Mucosa of rectum (tissue), 2 donors: ENCODE results near the gene EEIG1.

Experiments used
- H3K27ac ChIP-seq, 2 donors: one replicate each; pipeline ENCODE4 v1.7.0; 2013; ENCODE audit warnings: inconsistent platforms in 2 of 2, low read depth in 2 of 2, low read length in 2 of 2
- H3K27me3 ChIP-seq, 2 donors: one replicate each; pipeline ENCODE4 v1.7.0; 2013; ENCODE audit warnings: low read length in 2 of 2; ENCODE audit not compliant: control insufficient read depth in 2 of 2, insufficient read depth in 2 of 2
- H3K36me3 ChIP-seq, 2 donors: one replicate each; pipeline ENCODE4 v1.7.0; 2013; ENCODE audit warnings: low read length in 2 of 2; ENCODE audit not compliant: control insufficient read depth in 2 of 2, insufficient read depth in 2 of 2
- H3K4me1 ChIP-seq, 2 donors: one replicate each; pipeline ENCODE4 v1.7.0; 2013; ENCODE audit warnings: low read length in 2 of 2, mild to moderate bottlenecking in 1 of 2; ENCODE audit not compliant: control insufficient read depth in 2 of 2, insufficient read depth in 2 of 2
- H3K4me3 ChIP-seq, 2 donors: one replicate each; pipeline ENCODE4 v1.7.0; 2013; ENCODE audit warnings: low read length in 2 of 2
- H3K9ac ChIP-seq, 2 donors: one replicate each; pipeline ENCODE4 v1.7.0; 2013; ENCODE audit warnings: low read length in 2 of 2, low read depth in 1 of 2, mild to moderate bottlenecking in 1 of 2
- H3K9me3 ChIP-seq, 2 donors: one replicate each; pipeline ENCODE4 v1.7.0; 2013; ENCODE audit warnings: low read length in 2 of 2; ENCODE audit not compliant: control insufficient read depth in 2 of 2
- donor health status: healthy.
- donor health status: Normal muscosa, but diverticular disease.

Gene EEIG1

DNA sequence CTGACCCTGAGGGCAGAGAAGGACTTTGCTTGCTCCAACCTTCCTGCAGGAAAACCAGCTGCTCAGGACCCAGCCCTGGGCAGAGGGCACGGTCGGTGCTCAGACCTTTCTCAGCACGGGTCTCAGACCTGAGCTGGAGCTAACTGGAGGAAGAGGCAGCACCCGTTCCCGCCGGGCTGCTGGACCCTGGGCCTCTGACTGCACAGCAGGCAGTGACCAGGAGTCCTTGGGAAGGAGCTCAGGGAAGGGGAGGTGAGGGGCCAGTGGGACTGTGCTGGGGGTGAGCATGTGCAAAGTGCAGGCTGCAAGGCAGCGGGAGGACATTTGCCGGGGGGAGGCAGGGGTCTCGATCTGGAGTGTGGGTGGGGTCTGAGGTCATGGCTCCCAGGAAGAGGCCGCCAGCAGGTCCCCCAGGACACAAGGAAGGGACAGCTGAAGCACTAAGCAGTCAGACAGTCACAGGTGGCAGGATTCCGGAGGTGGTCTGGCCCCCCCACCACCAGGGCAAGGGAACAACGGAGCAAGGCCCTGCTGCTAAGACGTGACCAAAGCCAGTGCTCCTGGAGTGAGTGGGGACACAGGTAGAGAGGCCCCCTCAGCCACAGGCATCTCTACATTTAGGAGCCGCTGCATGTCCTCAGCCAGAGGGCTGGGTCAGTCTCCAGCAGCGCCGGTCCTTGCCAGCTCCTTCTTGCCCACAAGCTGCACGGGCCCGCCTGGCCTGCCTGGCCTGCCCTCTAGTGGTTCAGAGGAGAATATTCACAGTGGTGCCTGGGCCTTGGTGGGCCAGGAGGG lies 38.4 kb downstream of the EEIG1 start:
- Histone ChIP-seq H3K4me3 (no peak overlapping the region), H3K27ac (no peak overlapping the region), H3K9ac (no peak overlapping the region)

DNA sequence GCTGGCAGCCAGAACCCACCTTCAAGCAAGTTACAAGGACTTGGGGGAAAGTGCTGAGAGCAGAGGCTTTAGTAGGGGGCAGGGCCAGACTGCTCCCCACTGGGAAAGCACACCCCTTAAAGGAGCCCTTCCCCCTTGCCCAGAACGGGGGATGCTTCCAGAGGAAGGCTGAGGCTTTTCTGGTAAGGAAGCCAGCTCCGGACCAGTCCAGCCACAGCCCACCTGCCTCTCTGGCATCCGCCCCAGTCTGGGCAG lies 38.9 kb downstream of the EEIG1 start:
- H3K27me3 ChIP-seq: no peaks in the 10 kb centered on the region
- no peak overlapping the region for H3K9ac ChIP-seq
- H3K27ac ChIP-seq: no peak overlapping the region
- H3K36me3 ChIP-seq: peaks cover 39 to 46% of the 10 kb centered on the region in 2 donors
- peaks cover 16 to 17% of the 10 kb centered on the region in 2 donors for H3K4me1 ChIP-seq
- H3K9me3 ChIP-seq: no peaks in the 10 kb centered on the region
- H3K4me3 ChIP-seq: no peak overlapping the region

More for the DNA sequence above, 38.4 kb downstream of the EEIG1 start:
- H3K36me3 ChIP-seq: peaks cover 39 to 46% of the 10 kb centered on the region in 2 donors
- H3K4me1 ChIP-seq: peaks cover 11 to 12% of the 10 kb centered on the region in 2 donors
- no peaks in the 10 kb centered on the region for H3K9me3 ChIP-seq
- H3K27me3 ChIP-seq: no peaks in the 10 kb centered on the region

DNA sequence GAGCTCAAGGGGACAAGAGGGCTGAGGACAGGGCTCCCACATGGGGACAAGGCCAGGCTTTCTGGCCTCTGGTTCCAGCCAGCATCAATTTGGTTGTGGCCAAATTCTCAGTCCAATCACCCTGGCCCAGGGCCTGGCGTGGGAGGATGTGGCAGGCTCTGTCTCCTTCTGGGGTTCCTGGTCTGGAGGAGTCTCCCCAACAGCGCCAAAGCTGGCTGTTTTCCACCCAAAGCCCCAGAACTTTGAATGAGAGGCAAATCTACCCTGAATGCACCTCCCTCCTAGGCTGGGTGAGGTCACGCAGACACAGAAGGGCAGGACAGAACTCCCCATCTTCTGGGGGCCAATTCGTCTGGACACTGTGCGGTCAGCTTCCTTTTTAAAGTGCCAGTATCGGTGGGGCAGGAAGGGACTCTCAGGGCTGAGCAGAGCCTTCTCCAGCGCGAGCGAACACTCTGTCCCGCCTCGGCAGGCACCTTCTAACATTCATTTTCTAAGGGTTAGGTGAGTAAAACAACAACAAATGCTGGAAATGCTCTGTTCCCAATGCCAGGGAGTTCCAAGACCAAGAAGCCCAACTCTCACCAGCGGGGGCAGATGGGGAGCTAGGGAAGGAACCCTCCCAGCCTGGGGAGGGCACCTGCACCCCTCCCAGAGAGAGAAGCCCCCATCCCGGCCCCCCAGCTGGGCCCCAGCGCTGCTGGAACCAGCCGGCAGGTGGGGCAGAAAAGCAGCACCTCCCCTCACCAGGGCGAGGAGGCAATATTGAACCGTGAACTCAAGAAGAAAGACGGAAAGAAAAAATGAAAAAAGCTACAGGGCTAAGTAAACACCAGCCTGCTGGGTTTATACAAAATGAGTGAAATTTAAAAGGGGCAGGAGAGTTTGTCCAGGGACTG lies 39.5 kb downstream of the EEIG1 start:
- Histone ChIP-seq H3K4me3 (no peak overlapping the region), H3K4me1 (peaks cover 22% of the 10 kb centered on the region in 2 donors), H3K27ac (no peak overlapping the region), H3K36me3 (peaks cover 39 to 45% of the 10 kb centered on the region in 2 donors), H3K9ac (no peak overlapping the region), H3K9me3 (no peaks in the 10 kb centered on the region), H3K27me3 (no peaks in the 10 kb centered on the region)

DNA sequence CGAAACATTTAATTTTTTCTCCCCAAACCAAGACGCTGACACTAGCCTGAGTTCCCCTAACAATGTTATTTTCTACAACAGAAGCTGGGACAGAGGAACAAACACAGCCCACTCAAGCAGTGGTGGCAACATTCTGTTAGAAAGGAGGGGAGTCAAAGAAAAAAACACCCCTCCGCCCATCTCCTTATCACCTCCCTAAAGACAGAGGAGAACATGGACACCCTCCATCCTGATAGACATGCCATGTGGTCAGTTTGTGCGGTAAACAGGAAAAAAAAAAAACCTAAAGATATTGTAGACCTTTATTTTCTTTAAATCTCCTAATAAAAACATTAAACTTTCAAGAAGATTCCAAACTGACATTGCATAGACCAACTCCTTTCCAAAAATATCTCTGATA lies 40.2 kb downstream of the EEIG1 start:
- peaks cover 34 to 38% of the 10 kb centered on the region in 2 donors for H3K36me3 ChIP-seq
- H3K4me3 ChIP-seq: no peak overlapping the region
- H3K27me3 ChIP-seq: no peaks in the 10 kb centered on the region
- H3K9ac ChIP-seq: no peak overlapping the region
- no peak overlapping the region for H3K27ac ChIP-seq
- H3K4me1 ChIP-seq: peaks cover 25 to 27% of the 10 kb centered on the region in 2 donors
- no peaks in the 10 kb centered on the region for H3K9me3 ChIP-seq

DNA sequence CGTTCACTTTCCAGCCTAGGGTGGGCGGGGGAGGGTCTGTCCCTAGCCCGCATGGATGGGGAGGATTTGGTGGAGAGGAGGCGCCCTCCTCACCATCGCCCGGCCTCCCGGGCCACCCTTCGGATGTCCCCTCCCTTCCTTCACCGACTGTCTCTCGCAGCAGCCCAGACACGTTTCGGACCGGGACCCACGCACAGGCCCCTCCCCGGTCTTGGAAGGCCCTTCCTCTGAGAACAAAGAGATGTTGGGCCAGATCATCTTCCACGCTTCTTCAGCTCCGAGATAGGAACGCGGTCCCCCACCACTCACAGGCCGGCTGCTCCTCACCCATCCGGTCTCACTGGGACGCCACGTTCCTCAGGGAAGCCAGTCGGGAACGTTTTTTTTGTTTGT lies 42.5 kb downstream of the EEIG1 start:
- H3K9me3 ChIP-seq: no peaks in the 10 kb centered on the region
- H3K27me3 ChIP-seq: no peaks in the 10 kb centered on the region
- H3K9ac ChIP-seq: peak overlapping the region; percentile 62 to 72
- H3K27ac ChIP-seq: peak overlapping the region in 1 of 2 donors; percentile 32
- peaks cover 13 to 20% of the 10 kb centered on the region in 2 donors for H3K36me3 ChIP-seq
- peaks cover 21 to 27% of the 10 kb centered on the region in 2 donors for H3K4me1 ChIP-seq
- peak overlapping the region; percentile 86 to 93 for H3K4me3 ChIP-seq

DNA sequence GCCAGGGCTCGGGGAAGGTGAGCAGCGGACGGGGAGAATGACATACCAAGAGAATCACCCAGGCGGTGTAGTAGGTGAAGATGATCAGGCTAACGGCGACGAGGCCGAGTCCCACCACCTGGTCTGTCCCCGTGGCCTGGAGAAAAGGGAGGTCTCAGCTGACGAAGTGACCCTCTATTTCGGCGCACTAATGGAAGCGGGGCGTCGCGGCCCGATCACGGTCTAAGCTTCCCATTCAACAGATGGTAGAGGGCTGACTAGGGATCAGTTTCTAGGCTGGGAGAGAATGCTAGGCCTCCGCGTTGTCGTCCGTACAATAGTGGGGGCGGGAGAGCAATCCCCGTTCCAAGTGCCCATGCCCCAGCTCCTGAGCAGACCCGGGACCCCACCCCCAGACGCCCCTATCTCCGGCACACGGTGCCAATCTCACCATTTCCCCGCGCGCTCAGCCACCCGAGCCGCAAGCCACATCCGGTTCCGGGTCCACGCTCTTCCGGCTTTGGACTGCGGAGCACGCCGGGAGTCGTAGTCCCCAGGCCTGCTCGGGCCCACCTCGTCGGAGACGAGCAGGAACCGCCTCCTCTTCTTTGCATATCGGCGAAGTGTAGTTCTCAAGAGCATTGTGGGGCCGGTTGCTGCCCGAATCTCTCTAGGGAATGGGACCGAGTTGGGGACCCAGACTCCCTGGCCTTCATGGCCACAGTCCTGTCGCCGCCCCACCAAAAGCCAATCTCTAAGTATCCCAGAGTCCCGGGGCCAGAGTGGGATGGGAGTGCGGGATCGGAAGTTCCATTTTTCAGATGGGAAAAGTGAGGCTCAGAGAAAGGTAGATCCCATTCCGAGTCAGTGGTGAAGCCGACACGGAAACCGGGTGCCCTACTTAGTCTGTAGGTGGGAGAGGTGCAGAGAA lies 43.1 kb downstream of the EEIG1 start, which contains the start of gene DPM2:
Gene DPM2, minus strand, starts transcription at position 467 of the 910 bp plus-strand sequence. Its CDS starts 34 bp downstream, at position 433.
- peak within 1 kb of the TSS; percentile 86 to 93 for H3K4me3 ChIP-seq
- H3K9ac ChIP-seq: peak within 1 kb of the TSS; percentile 62 to 72
- peaks cover 21 to 23% of the 10 kb centered on the region in 2 donors for H3K4me1 ChIP-seq
- peak within 1 kb of the TSS in 1 of 2 donors; percentile 56 for H3K27ac ChIP-seq
- H3K9me3 ChIP-seq: no peaks in the 10 kb centered on the region
- no peaks in the 10 kb centered on the region for H3K27me3 ChIP-seq
- peaks cover 7 to 14% of the 10 kb centered on the region in 2 donors for H3K36me3 ChIP-seq

DNA sequence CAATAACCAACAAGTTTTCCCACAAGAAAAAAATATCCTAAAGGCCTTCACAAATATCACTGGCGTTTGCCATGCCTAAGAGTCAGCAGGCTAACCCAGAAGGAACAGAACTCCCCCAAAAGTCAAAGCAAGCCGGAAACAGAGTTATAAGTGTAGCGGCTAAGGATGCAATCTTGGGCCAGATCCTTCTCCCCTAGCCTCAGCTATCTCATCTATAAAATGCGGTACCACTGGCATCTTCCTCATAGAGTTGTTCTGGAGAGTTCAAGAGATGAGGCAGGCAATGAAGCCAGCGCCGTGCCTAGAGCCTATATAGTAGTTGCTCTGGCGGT lies 43.8 kb downstream of the EEIG1 start:
- Histone ChIP-seq H3K27ac (peak overlapping the region in 1 of 2 donors; percentile 56), H3K4me1 (peaks cover 21 to 23% of the 10 kb centered on the region in 2 donors), H3K36me3 (peaks cover 5 to 8% of the 10 kb centered on the region in 2 donors), H3K4me3 (peak overlapping the region; percentile 86 to 93), H3K9ac (peak overlapping the region; percentile 62 to 72), H3K27me3 (no peaks in the 10 kb centered on the region), H3K9me3 (no peaks in the 10 kb centered on the region)

DNA sequence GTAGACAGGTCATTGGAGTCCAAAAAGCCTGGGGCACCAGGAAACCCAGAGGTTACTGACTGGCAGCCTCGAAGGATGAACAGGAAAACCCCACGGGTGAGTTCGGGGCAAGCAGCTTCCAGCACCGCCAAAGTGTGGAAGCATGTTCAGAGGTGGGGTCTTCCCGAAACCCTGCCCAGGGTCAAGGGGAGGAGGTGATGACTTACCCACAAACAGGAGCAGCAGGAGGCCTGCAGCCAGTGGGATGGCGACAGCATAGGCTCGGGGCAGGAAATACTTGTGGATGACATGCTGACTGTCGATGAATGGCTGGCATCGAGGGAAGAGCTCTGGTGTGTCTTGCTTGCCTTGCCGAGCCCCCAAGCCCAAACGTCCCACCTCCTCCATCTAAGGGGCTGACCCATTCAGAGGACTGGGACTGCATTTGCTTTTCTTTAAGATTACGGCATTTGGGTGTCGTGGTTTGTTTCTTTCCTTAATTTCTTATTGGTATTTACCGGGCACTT lies 44.4 kb downstream of the EEIG1 start:
- H3K9ac ChIP-seq: peak overlapping the region in 1 of 2 donors; percentile 72
- no peak overlapping the region for H3K27ac ChIP-seq
- H3K4me3 ChIP-seq: peak overlapping the region; percentile 86 to 93
- H3K27me3 ChIP-seq: no peaks in the 10 kb centered on the region
- peaks cover 23% of the 10 kb centered on the region in 2 donors for H3K4me1 ChIP-seq
- peaks cover 5 to 8% of the 10 kb centered on the region in 2 donors for H3K36me3 ChIP-seq
- no peaks in the 10 kb centered on the region for H3K9me3 ChIP-seq

DNA sequence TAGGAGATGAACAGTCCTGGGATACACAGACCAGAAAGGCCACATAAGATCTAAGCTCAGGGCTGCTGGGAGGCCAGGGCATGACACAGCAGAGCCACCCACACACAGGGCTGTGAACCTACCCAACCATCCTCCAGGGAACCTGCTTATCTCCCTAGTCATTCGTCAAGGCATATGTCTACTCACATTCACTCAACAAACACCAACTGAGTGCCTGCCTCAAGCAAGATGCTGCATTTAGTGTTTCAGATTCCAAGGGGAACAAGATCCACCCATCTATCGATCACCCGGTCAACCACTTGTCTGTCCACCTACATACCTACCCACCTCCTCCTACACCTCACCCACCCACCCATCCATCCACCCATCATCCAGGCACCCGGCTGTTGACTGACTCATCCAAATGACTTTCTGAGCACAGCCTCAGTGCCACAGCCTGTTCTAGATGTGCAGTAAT lies 45.0 kb downstream of the EEIG1 start:
- Histone ChIP-seq H3K27me3 (peaks cover 0 to 2% of the 10 kb centered on the region in 2 donors), H3K36me3 (peaks cover 0 to 5% of the 10 kb centered on the region in 2 donors), H3K4me3 (peak overlapping the region in 1 of 2 donors; percentile 3), H3K27ac (no peak overlapping the region), H3K9me3 (no peaks in the 10 kb centered on the region), H3K9ac (no peak overlapping the region), H3K4me1 (peaks cover 23 to 29% of the 10 kb centered on the region in 2 donors)
